IPS-15b (cell line): ENCODE data around the gene SLC9C1.
A peak's percentile ranks its signal among the peaks of the same experiment; 100 is the strongest.

Experiments used
- H3K27me3 ChIP-seq: one replicate; pipeline ENCODE4 v1.6.1; 2013; ENCODE audit warnings: low read length; ENCODE audit not compliant: control insufficient read depth, insufficient read depth
- H3K36me3 ChIP-seq: one replicate; pipeline ENCODE4 v1.6.1; 2013; ENCODE audit warnings: low read length; ENCODE audit not compliant: control insufficient read depth, insufficient read depth
- H3K4me1 ChIP-seq: one replicate; pipeline ENCODE4 v1.6.1; 2013; ENCODE audit warnings: mild to moderate bottlenecking, low read length; ENCODE audit not compliant: control insufficient read depth, insufficient read depth
- H3K4me3 ChIP-seq: one replicate; pipeline ENCODE4 v1.5.1; 2013; ENCODE audit warnings: low read depth, low read length
- H3K9ac ChIP-seq: one replicate; pipeline ENCODE4 v1.6.1; 2013; ENCODE audit warnings: low read depth, mild to moderate bottlenecking, low read length
- H3K9me3 ChIP-seq: one replicate; pipeline ENCODE4 v1.6.1; 2013; ENCODE audit warnings: mild to moderate bottlenecking, low read length; ENCODE audit not compliant: control insufficient read depth, insufficient read depth

SLC9C1 gene

GRCh38 chr3:112293368-112294321, at the start of gene SLC9C1:
TSS of gene SLC9C1 (minus strand) at chr3:112294216. CDS start at chr3:112286791, 7,425 bp downstream.
- peak within 1 kb of the TSS; percentile 49 for H3K4me3 ChIP-seq
- peak within 1 kb of the TSS; percentile 18 for H3K9ac ChIP-seq
- no peaks in the 10 kb centered on the region for H3K27me3 ChIP-seq

GRCh38 chr3:112341386-112341785, 47.4 kb upstream of the SLC9C1 start:
- Histone ChIP-seq H3K4me3 (no peak overlapping the region), H3K9ac (no peak overlapping the region)

More at GRCh38 chr3:112293368-112294321, at the start of gene SLC9C1:
- no peaks in the 10 kb centered on the region for H3K9me3 ChIP-seq
- H3K36me3 ChIP-seq: no peaks in the 10 kb centered on the region
- peaks cover 10% of the 10 kb centered on the region for H3K4me1 ChIP-seq

GRCh38 chr3:112339609-112340008, 45.6 kb upstream of the SLC9C1 start:
- Histone ChIP-seq H3K4me3 (no peak overlapping the region), H3K27me3 (no peaks in the 10 kb centered on the region), H3K36me3 (no peaks in the 10 kb centered on the region), H3K4me1 (peaks cover 19% of the 10 kb centered on the region), H3K9ac (no peak overlapping the region), H3K9me3 (no peaks in the 10 kb centered on the region)

More at GRCh38 chr3:112341386-112341785, 47.4 kb upstream of the SLC9C1 start:
- Histone ChIP-seq H3K27me3 (no peaks in the 10 kb centered on the region), H3K4me1 (peaks cover 6% of the 10 kb centered on the region), H3K36me3 (peaks cover 4% of the 10 kb centered on the region), H3K9me3 (no peaks in the 10 kb centered on the region)

GRCh38 chr3:112339134-112339533, 45.1 kb upstream of the SLC9C1 start:
- Histone ChIP-seq H3K4me3 (no peak overlapping the region), H3K36me3 (no peaks in the 10 kb centered on the region), H3K27me3 (no peaks in the 10 kb centered on the region), H3K4me1 (peaks cover 19% of the 10 kb centered on the region), H3K9ac (no peak overlapping the region), H3K9me3 (no peaks in the 10 kb centered on the region)

- Histone ChIP-seq H3K4me1 (peaks cover 19% of the 10 kb centered on the region), H3K4me3 (no peak overlapping the region), H3K27me3 (no peaks in the 10 kb centered on the region), H3K36me3 (no peaks in the 10 kb centered on the region), H3K9me3 (no peaks in the 10 kb centered on the region), H3K9ac (no peak overlapping the region)
These were observed 44.7 kb upstream of the SLC9C1 start for GRCh38 chr3:112338727-112339056.

- Histone ChIP-seq H3K4me3 (no peak overlapping the region), H3K9ac (no peak overlapping the region), H3K27me3 (no peaks in the 10 kb centered on the region), H3K9me3 (no peaks in the 10 kb centered on the region), H3K36me3 (no peaks in the 10 kb centered on the region), H3K4me1 (peaks cover 19% of the 10 kb centered on the region)
These were observed 44.2 kb upstream of the SLC9C1 start for GRCh38 chr3:112338021-112338726.

- H3K4me3 ChIP-seq: peak overlapping the region; percentile 66
- no peak overlapping the region for H3K9ac ChIP-seq
These were observed 41.4 kb upstream of the SLC9C1 start for GRCh38 chr3:112335434-112335781.

GRCh38 chr3:112334691-112335433, 40.8 kb upstream of the SLC9C1 start:
- Histone ChIP-seq H3K9ac (no peak overlapping the region), H3K27me3 (no peaks in the 10 kb centered on the region), H3K4me1 (peaks cover 19% of the 10 kb centered on the region), H3K4me3 (peak overlapping the region; percentile 66), H3K9me3 (no peaks in the 10 kb centered on the region), H3K36me3 (no peaks in the 10 kb centered on the region)

More at GRCh38 chr3:112335434-112335781, 41.4 kb upstream of the SLC9C1 start:
- peaks cover 19% of the 10 kb centered on the region for H3K4me1 ChIP-seq
- no peaks in the 10 kb centered on the region for H3K9me3 ChIP-seq
- no peaks in the 10 kb centered on the region for H3K36me3 ChIP-seq
- no peaks in the 10 kb centered on the region for H3K27me3 ChIP-seq

GRCh38 chr3:112333381-112334317, 39.6 kb upstream of the SLC9C1 start:
- Histone ChIP-seq H3K4me1 (peaks cover 18% of the 10 kb centered on the region), H3K27me3 (no peaks in the 10 kb centered on the region), H3K36me3 (no peaks in the 10 kb centered on the region), H3K4me3 (peak overlapping the region; percentile 66), H3K9ac (peak overlapping the region; percentile 48), H3K9me3 (no peaks in the 10 kb centered on the region)

- Histone ChIP-seq H3K9me3 (no peaks in the 10 kb centered on the region), H3K36me3 (no peaks in the 10 kb centered on the region), H3K4me1 (peaks cover 17% of the 10 kb centered on the region), H3K27me3 (no peaks in the 10 kb centered on the region), H3K9ac (peak within 1 kb of the TSS; percentile 48), H3K4me3 (peak within 1 kb of the TSS; percentile 66)
These were observed 39.0 kb upstream of the SLC9C1 start, which contains the start of gene CD200 for GRCh38 chr3:112333002-112333380. TSS of gene CD200 (plus strand) at chr3:112333156. CDS start at chr3:112333213, 57 bp downstream.
